ENCODE results near the gene BAZ1B.
A peak's percentile ranks its signal among the peaks of the same experiment; 100 is the strongest.
"Not testable (repeated sequence)": the region's sequence is repeated elsewhere in the genome, so short reads cannot be mapped to it uniquely, and the experiment has no call there.

Gene BAZ1B

DNA sequence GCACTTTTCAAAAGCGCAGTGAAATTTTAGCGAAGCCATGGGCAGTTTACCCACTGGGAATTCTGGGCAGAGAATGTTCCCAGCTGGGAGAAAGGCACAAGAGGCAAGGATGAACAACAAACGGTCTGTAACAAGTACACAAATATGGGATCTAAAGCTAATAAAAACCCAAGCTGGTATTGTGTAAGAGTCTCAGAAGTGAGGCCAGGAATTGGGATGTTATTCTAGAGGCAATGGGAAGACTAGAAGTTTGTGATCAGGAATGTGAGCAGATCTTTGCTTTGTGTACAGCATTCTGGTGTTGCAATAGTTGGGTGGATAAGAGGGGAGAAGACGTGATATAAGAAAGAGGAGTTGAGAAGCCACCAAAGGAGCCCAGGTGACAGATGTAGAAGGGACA is 73.5 kb downstream of the BAZ1B start:
- DNase-seq: no peak

DNA sequence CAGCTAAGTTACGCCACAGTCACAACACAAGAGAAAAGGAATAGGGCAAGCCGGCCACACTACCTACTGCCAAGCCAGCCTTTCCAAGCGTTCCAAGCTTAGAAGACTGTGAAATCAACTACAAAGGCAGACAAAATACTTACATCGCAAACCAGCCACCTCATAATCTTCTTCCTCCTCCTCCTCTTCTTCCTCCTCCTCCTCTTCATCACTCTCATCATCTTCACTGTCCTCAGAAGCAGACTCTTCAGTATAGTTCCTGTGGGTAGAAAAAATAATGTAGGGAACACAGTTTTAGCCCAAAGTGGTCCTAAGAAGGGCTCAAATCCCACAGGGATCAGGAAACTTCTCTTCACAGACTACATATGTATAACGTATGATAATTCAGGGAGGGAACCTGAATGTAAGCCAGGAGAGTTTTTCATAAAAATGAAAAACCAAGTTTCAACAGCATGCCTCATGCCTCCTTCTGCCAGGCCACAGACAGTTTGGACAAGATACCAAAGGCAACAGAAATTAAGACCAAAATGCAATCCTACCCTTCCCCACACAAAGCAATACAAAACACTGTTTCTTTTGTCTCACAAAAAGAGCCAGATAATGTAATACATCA is 74.9 kb downstream of the BAZ1B start:
- DNase-seq: no peak

DNA sequence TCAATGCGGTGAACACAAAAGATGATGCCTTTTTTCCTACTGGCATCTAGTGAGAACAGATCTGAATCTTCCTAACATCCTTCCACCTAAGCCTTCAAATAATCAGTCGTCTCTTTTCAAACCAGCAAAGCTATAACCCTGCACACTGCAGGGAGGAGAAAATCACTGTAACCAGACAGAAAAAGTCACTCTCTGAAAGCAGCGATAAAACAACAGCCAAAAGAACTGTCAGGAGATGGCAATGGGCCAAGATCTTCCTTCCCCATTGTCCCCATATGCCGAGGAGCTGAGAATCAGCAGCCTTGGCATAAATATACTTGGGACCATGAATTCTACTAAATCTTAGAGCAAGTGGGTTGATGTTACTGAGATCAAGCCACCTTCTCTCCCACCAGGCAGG is 75.4 kb downstream of the BAZ1B start:
- DNase-seq: peak in 10 of 58 donors; percentile 11 to 44 (median 16)

DNA sequence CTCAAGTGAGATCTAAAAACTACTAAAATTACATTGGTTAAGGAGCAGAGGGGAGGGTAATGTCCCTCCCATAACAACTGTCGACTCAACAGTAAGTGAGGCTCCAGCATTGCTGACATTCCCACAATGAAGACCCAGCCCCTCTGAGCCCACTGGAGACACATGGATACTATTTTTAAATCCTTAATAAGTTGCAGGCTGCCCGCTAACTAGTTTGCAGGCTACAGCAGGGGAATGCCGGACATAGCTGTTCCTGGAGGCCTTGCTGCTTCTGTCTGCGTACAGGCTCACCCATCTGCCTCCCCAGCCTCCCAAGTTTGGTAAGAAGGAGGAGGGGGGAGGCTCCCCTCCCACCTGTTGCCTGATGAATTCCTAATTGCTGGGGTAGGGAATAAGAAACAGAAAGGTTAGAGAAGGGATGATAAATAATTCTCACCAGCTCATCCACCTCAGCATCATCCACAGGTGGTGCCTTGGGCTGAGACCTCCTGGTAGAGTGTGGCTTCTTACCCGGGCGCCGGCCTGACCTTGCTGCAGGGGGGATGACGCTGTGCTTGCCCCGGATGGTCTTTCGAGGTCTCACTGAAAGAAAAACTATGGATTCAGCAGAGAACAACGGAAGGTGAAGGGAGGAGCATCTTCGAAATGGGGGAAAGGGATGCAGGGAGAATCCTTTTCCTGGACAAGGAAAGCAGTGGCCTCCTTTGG is 78.4 kb downstream of the BAZ1B start:
- DNase-seq: no peak

DNA sequence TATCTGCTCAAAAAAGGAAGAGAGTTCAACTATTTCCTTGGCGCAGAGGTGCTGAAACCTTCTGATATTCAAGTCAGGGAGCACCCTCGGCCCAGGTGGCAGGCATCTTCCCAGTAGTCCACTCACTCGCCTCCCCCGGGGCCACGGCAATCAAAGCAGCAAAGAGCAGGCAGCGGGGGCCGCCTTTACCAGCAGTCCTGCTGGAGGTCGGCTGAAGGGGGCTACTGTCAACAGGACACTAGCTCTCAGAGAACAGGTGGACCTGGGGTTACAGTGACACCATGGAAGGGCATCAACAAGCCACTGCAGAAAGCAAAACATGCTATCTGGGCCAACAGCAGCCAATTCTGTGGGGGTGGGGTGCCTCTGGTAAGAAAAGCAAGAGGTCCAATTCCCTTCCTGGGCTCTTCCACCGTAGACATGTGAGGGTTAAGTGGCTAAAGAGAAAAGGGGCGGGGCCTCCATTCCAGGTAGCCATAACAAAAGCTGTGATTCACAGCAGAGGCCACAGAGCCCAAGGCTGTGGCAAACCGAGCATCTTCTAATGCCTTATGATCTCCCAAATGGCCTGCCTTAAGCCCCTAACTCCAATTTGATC is 79.1 kb downstream of the BAZ1B start:
- DNase-seq: no peak

DNA sequence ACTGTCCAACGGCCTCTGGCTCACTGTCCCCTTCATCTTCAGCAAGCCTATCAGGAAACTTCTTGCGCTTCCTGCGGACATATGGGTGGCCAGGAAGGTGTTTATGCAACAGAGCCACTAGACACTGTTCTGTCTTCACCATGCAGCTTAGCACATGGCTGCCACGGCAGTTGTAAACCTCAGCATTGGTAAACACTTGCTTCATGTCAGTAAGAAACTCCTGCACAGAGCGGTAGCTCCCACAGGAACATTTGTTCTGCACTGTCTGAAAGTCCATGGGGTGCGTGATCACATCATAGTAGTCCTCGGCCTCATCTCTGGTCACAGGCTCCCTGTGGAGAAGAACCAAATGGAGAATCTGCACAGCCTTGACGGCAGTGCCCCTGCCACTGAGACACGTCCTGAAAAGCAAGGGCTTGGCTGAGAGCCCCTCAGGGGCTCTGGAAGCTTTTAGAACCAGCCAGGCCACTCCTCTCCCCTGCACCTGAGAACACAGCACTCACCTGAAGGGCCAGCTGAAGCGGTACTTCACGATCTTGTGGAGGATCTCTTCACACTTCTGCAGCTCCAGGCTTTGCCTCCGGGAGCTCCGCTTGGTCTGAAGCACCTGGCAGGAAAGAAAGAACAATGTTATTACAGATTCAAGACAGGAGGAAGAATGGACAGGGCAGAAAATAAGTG is 79.7 kb downstream of the BAZ1B start:
- DNase-seq: no peak

DNA sequence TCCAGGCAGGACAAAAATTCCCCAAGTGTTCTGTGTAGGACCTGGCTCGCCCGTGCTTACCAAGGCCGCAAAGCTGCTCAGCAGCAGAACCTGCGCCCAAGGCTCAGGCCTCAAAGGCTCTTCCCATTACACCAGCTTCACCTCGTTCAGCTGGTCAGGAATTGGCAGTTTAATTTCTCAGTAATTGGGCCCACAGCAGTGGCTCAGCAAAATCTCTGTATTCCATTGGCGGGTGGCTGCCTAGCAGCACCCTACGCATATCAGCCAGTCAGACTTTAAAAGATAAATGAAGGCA is 82.7 kb downstream of the BAZ1B start:
- no peak for DNase-seq

DNA sequence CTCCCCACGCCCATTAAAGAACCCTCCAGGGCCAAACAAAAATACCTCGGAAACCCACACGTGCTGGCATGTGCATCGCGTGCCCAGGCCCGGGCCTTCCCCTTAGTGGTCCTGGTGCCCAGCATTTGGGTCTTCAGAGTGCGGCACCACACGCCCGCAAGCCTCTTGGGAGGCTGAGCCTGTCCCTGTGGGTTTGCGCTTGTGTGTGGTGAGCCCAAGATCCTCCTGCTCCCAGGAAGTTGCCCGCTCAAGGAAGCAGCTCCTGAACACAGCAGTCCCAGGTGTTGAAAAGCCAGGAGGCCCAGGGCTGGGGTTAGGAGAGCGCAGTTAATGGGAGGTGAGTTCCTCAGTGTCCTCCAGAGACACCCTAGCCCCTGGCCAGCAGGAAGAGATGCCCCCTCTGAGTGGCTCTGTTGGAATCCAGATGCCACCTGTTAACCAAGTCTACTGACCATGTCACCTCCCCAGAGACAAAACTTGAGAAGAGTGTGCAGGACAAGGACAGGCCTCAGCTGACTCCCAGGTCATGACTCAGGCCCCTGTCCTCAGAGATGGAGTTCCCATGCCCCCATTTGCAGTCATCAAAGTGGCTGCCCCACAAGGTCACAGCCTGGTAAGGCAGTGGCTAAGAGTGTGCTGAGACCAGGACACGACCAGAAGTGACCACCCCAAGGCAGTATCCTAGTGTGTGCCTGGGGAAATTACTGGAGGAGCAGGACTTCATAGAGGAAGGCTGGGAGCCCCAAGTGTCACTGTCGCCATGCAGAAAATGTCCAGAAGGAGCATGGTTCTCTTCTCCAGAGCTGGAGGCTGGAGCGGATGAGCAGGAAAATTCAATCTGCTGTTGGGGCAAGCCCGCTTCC is 83.3 kb downstream of the BAZ1B start:
- no peak for DNase-seq

DNA sequence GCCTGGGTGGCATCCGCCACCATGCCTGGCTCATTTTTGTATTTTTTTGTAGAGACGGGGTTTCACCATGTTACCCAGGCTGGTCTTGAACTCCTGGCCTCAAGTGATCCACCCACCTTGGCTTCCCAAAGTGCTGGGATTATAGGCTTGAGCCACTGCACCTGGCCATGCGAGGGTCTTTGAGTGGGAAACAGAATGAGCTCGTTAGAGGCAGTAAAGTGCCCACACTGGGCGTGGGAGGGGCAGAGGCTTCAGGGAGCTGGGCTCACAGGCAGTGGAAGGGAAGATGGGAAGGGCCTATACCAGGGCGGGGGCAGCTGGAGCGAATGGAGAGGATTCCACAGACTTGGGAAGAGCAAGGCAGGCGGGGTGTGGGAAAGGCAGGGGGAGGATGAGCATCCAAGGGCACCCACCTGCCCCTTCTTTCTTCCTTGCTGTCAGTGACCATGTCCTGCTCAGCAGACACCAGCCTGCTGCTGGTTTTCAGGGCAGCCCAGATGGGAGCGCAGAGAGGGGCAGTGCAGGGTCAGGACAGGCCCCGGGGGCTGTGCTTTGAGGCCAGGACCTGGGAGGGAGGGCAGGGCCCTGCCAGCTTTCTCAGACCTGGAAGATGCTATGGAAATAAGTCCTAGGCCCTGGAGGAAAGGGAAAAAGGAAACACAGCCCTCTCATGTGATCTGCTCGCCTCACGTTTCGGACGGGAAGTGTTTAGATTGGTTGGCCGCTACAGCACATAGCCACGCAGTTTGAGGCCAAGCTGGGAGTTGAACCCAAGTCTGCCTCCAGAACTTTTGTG is 84.3 kb downstream of the BAZ1B start:
- DNase-seq: peak in 1 of 58 donors; percentile 13

DNA sequence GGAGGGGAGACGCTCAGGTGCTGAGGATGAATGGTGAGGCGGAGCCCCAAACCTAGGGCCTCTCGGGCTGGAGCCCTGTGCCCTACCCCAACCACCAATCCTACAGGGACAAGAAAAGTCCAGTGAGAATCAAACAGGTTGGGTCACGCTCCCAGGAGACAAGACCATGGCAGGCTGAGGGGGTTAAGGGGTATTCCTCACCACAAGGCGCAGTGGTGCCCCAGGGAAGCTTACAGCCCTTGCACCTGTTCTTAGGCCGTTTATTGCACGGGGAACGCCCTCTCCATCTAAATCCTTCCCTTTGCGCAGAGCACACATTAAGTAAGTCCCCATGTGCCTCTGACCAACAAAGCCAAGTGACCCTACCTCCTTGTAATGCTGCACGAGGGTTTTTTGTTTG is 85.0 kb downstream of the BAZ1B start:
- DNase-seq: no peak

DNA sequence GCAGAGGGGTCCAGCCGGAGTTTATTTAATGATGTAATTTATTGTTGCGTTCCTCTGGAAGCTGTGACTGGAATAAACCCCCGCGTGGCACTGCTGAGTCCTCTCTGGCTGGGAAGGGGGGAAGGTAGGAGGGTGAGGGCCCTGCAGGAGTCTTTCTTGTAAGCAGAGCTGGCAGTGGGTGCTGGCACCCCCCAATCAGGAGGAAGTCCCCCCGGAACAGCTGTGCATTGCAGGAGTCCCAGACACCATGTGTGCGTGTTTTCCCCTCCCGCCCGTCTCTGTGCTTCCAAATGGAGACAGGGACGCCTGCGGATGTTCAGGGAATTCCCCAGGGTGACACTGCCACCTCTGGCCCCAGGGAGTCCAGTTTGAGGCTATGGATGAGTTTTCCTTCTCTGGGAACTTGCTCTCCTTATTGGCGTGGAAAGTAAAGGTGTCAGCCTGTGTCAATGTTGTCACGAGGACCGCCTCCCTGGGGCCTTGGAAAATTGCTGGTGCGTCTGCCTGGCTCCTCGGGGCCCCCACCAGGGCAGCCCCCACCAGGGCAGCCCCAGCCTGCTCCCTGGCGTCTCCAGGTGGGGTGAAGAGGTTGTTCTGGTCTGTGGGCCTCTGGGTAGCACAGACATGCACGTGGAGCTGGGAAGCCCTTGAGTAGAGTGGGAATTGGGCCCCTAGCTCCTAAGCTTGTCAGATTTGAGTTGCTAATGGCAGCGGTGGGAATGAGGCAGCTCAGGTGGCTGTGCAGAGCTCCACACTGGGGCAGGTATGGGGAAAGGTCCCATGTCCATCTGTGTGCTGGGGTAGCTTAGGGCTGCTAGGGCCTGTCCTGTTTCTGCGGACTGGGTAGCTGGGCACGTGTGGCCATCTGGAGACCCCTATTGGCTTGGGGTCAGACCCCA is 85.8 kb downstream of the BAZ1B start:
- DNase-seq: peak in 2 of 58 donors; percentile 17 to 51

DNA sequence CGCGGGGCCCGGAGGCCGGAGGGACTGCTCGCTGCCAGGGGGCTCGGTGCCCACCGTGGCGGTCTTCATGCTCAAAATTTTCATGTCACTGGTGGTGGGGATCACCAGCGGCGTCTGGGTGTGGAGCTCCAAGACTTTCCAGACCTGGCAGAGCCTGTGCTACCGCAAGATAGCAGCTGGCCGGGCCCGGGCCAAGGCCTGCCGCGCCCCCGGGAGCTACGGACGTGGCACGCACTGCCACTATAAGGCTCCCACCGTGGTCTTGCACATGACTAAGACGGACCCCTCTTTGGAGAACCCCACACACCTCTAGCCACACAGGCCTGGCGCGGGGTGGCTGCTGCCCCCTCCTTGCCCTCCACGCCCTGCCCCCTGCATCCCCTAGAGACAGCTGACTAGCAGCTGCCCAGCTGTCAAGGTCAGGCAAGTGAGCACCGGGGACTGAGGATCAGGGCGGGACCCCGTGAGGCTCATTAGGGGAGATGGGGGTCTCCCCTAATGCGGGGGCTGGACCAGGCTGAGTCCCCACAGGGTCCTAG is 86.6 kb downstream of the BAZ1B start:
- DNase-seq: peak in 1 of 58 donors; percentile 51

DNA sequence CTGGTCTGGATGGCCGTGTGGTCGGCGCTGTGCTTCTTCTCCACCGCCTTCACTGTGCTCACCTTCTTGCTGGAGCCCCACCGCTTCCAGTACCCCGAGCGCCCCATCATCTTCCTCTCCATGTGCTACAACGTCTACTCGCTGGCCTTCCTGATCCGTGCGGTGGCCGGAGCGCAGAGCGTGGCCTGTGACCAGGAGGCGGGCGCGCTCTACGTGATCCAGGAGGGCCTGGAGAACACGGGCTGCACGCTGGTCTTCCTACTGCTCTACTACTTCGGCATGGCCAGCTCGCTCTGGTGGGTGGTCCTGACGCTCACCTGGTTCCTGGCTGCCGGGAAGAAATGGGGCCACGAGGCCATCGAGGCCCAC is 87.4 kb downstream of the BAZ1B start:
- no peak for DNase-seq

DNA sequence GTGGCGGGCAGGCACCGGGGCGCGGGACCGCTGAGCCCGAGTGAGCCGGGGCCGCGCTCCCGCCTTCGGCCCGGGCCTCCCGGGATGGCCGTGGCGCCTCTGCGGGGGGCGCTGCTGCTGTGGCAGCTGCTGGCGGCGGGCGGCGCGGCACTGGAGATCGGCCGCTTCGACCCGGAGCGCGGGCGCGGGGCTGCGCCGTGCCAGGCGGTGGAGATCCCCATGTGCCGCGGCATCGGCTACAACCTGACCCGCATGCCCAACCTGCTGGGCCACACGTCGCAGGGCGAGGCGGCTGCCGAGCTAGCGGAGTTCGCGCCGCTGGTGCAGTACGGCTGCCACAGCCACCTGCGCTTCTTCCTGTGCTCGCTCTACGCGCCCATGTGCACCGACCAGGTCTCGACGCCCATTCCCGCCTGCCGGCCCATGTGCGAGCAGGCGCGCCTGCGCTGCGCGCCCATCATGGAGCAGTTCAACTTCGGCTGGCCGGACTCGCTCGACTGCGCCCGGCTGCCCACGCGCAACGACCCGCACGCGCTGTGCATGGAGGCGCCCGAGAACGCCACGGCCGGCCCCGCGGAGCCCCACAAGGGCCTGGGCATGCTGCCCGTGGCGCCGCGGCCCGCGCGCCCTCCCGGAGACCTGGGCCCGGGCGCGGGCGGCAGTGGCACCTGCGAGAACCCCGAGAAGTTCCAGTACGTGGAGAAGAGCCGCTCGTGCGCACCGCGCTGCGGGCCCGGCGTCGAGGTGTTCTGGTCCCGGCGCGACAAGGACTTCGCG is 88.0 kb downstream of the BAZ1B start:
- DNase-seq: no peak

DNA sequence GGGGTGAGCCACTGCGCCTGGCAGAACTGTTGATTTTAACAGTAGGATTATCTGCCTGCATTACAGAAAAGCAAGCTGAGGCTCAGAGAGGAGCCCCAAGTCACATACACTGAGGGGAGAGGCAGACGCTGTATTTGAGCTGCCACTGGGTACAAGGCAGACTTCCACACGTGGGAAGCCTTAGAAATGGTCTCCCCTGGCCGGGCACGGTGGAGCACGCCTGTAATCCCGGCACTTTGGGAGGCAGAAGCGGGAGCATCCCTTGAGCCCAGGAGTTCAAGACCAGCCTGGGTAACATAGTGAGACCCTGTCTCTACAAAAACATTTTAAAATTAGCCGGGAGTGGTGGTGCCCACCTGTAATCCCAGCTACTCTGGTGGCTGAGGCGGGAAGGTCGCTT is 89.4 kb downstream of the BAZ1B start:
- DNase-seq: no peak

DNA sequence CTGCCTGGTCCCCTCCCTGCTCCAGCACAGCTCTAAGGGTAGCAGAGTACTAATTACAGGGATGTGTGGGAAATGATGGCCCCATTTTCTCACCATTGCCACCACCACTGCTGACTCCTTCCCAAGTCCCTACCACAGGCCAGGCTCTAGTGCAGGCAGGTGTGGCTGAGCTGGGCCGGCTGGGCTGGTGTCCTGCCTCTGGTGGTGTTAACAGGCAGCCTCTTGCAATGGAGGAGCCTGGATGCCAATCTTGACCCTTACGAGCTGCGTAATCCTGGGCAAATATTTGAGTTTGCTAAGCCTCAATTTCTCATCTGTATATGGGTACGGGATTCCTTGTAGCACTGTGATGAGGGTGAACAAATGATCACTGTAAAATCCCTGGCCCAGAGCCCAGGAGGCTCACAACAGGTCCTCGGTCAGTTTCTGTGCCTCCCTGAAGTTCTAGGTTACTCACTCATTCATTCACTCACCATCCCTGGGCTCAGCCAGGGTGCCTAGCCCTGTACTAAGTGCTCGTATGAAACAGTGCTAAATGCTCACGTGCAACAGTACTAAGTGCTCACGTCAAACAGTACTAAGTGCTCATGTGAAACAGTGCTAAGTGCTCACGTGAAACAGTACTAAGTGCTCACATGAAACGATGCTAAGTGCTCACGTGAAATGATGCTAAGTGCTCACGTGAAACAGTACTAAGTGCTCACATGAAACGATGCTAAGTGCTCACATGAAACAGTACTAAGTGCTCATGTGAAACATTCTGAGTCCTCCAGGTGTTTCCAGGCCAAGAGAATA is 90.9 kb downstream of the BAZ1B start:
- no peak for DNase-seq

DNA sequence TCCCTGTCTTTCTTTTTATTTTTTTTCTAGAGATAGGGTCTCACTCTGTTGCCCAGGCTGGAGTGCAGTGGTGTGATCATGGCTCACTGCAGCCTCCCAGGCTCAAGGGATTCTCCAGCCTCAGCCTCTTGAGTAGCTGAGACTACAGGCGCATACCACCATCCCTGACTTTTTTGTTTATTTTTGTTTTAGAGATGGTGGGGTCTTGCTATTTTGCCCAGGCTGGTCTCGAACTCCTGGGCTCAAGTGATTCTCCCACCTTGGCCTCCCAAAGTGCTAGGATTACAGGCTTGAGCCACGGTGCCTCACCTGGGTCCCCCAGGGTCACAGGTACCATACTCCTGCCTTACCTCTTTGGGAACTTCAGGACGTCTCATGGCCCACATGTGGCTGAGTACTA is 91.6 kb downstream of the BAZ1B start:
- not testable (repeated sequence) for DNase-seq

Data from anterior cingulate cortex (tissue), 58 donors.